Caco-2 (cell line): Measurements from ENCODE around the gene HTR3E. TPM values are rescaled to one million over a fixed set of nuclear protein-coding genes. Genes with fewer than 3 reads are reported as not detected.

Experiments used
- BruUV-seq: library from RNA; stranded (reverse); fragments of 400-500 nt; replicated peaks from 2 replicates; lab custom pipeline; 2021; lab: Mats Ljungman, UMichigan
- CTCF ChIA-PET: fragments of 300-600 bp; sonication (Branson Sonifier 250); formaldehyde crosslinking; loops from one replicate; lab custom pipeline; 2022; ENCODE audit warnings: antibody characterized with exemption; lab: Charles Lee
- POLR2A ChIA-PET: fragments of 300-600 bp; sonication (Branson Sonifier 250); formaldehyde crosslinking; loops from one replicate; lab custom pipeline; 2022; ENCODE audit warnings: antibody characterized with exemption; lab: Charles Lee
- DNase-seq, 2 experiments: peaks; one replicate each; pipeline versions ENCODE4 v3.0.0 to v3.0.0-alpha.2; 2020 to 2022
- H3K27me3 ChIP-seq: replicated peaks from 2 replicates; pipeline ENCODE4 v1.6.0; 2011; ENCODE audit warnings: low read length; ENCODE audit not compliant: control insufficient read depth, insufficient read depth
- H3K36me3 ChIP-seq: 2 replicates; pipeline ENCODE4 v1.5.1; 2011; ENCODE audit warnings: low read length; ENCODE audit not compliant: control insufficient read depth, insufficient read depth
- H3K4me1 ChIP-seq: fragments of 250-450 bp; sonication (Bioruptor Pico); 2 replicates; pipeline ENCODE4 v1.5.1; 2020; ENCODE audit warnings: mild to moderate bottlenecking
- H3K4me3 ChIP-seq: 2 replicates; pipeline ENCODE4 v1.5.1; 2011; ENCODE audit warnings: low read depth, mild to moderate bottlenecking, control low read depth, low read length
- H3K9me3 ChIP-seq: fragments of 250-450 bp; sonication (Bioruptor Pico); 2 replicates; pipeline ENCODE4 v1.5.1; 2020; ENCODE audit warnings: mild to moderate bottlenecking, moderate library complexity
- H3K27ac Mint-ChIP-seq: one replicate; pipeline ENCODE4 v1.8.0; 2022; ENCODE audit warnings: mixed read lengths; ENCODE audit not compliant: unreplicated experiment
- H3K27me3 Mint-ChIP-seq: one replicate; pipeline ENCODE4 v1.8.0; 2022; ENCODE audit warnings: mixed read lengths; ENCODE audit not compliant: insufficient read depth, unreplicated experiment
- H3K36me3 Mint-ChIP-seq: one replicate; pipeline ENCODE4 v1.8.0; 2022; ENCODE audit warnings: mild to moderate bottlenecking, mixed read lengths; ENCODE audit not compliant: insufficient read depth, unreplicated experiment
- H3K4me1 Mint-ChIP-seq: one replicate; pipeline ENCODE4 v1.8.0; 2022; ENCODE audit warnings: low read depth, mixed read lengths; ENCODE audit not compliant: unreplicated experiment
- H3K4me3 Mint-ChIP-seq: one replicate; pipeline ENCODE4 v1.8.0; 2022; ENCODE audit warnings: mild to moderate bottlenecking, moderate library complexity, mixed read lengths; ENCODE audit not compliant: unreplicated experiment
- H3K9me3 Mint-ChIP-seq: one replicate; pipeline ENCODE4 v1.8.0; 2022; ENCODE audit warnings: mixed read lengths; ENCODE audit not compliant: unreplicated experiment
- CTCF ChIP-seq, 2 experiments: fragments of 200-600 bp in 1 of 2; IDR thresholded peaks; 1 replicate in 1 of 2; 2 replicates in 1 of 2; pipeline versions ENCODE4 v1.5.1 to v1.8.0; 2011 to 2022; ENCODE audit warnings: antibody characterized with exemption in 1 of 2, control low read depth in 1 of 2, inconsistent platforms in 1 of 2, low read depth in 1 of 2, low read length in 1 of 2, mild to moderate bottlenecking in 1 of 2, moderate library complexity in 1 of 2; ENCODE audit not compliant: insufficient read depth in 1 of 2, severe bottlenecking in 1 of 2, unreplicated experiment in 1 of 2
- intact Hi-C: fragments of 100-400 bp; cut with micrococcal nuclease; formaldehyde crosslinking; loops from one replicate; pipeline ENCODE4 v1.10.0; 2022; ENCODE audit not compliant: unreplicated experiment
- total RNA-seq: library from RNA; stranded (reverse); gene quantifications from 2 replicates; pipeline ENCODE4 v1.2.3, GENCODE V29; 2022

Gene HTR3E
- total RNA-seq, 1 experiment from 2014 or later = not detected

- Histone ChIP-seq H3K4me1 (no peaks in the 10 kb centered on the region; the same call in 1 of the 2 replicates), H3K36me3 (no peaks in the 10 kb centered on the region), H3K4me3 (no peak overlapping the region), H3K27me3 (no peaks in the 10 kb centered on the region), H3K9me3 (peaks cover 7% of the 10 kb centered on the region; the same call in 1 of the 2 replicates)
- ChIA-PET CTCF (no interaction called here), POLR2A (no interaction called here)
- DNase-seq = no peak
- intact Hi-C loops = no loop called here
- no TSS peak for BruUV-seq
- no peak overlapping the region for H3K27ac Mint-ChIP-seq
- no peaks in the 10 kb centered on the region for H3K36me3 Mint-ChIP-seq
- peaks cover 6% of the 10 kb centered on the region for H3K4me1 Mint-ChIP-seq
- no peak for TF ChIP-seq CTCF (IDR thresholded peaks at IDR 0.05; ENCODE audit: insufficient read depth in 1 of 2, low read depth in 1 of 2, low read length in 1 of 2, severe bottlenecking in 1 of 2, unreplicated experiment in 1 of 2)
- no peak overlapping the region for H3K4me3 Mint-ChIP-seq
- peaks cover 12% of the 10 kb centered on the region for H3K9me3 Mint-ChIP-seq
- no peaks in the 10 kb centered on the region for H3K27me3 Mint-ChIP-seq
These were observed 23.2 kb upstream of the HTR3E start for GRCh38 chr3:184073621-184074020.

GRCh38 chr3:184075901-184076300 lies 21.0 kb upstream of the HTR3E start:
- no TSS peak for BruUV-seq
- Mint-ChIP-seq H3K4me1 (peaks cover 6% of the 10 kb centered on the region), H3K27me3 (no peaks in the 10 kb centered on the region), H3K36me3 (no peaks in the 10 kb centered on the region), H3K9me3 (peaks cover 6% of the 10 kb centered on the region), H3K27ac (no peak overlapping the region), H3K4me3 (no peak overlapping the region)
- intact Hi-C loops = no loop called here
- Histone ChIP-seq H3K27me3 (no peaks in the 10 kb centered on the region), H3K36me3 (no peaks in the 10 kb centered on the region), H3K4me3 (no peak overlapping the region), H3K4me1 (no peaks in the 10 kb centered on the region; the same call in 1 of the 2 replicates), H3K9me3 (peaks cover 2% of the 10 kb centered on the region; the same call in 1 of the 2 replicates)
- POLR2A ChIA-PET = no interaction called here
- no peak for TF ChIP-seq CTCF (IDR thresholded peaks at IDR 0.05; ENCODE audit: insufficient read depth in 1 of 2, low read depth in 1 of 2, low read length in 1 of 2, severe bottlenecking in 1 of 2, unreplicated experiment in 1 of 2)
- CTCF ChIA-PET = interaction anchor here (0.6 kb wide), 1 partner anchor 84 kb away, joined by 3 read pairs; no protein-coding TSS in a partner anchor
- no peak for DNase-seq

- H3K27me3 Mint-ChIP-seq = no peaks in the 10 kb centered on the region
- no TSS peak for BruUV-seq
- H3K27me3 ChIP-seq = no peaks in the 10 kb centered on the region
- intact Hi-C loops = no loop called here
- H3K36me3 Mint-ChIP-seq = no peaks in the 10 kb centered on the region
- H3K9me3 Mint-ChIP-seq = no peaks in the 10 kb centered on the region
- H3K4me1 Mint-ChIP-seq = peaks cover 6% of the 10 kb centered on the region
- H3K9me3 ChIP-seq = no peaks in the 10 kb centered on the region
- no peak for TF ChIP-seq CTCF (IDR thresholded peaks at IDR 0.05; ENCODE audit: insufficient read depth in 1 of 2, low read depth in 1 of 2, low read length in 1 of 2, severe bottlenecking in 1 of 2, unreplicated experiment in 1 of 2)
- ChIA-PET CTCF (no interaction called here), POLR2A (no interaction called here)
- DNase-seq = no peak
- no peak overlapping the region for H3K4me3 Mint-ChIP-seq
- no peak overlapping the region for H3K4me3 ChIP-seq
- no peak overlapping the region for H3K27ac Mint-ChIP-seq
- no peaks in the 10 kb centered on the region; the same call in 1 of the 2 replicates for H3K4me1 ChIP-seq
- no peaks in the 10 kb centered on the region for H3K36me3 ChIP-seq
These were observed 19.0 kb upstream of the HTR3E start for GRCh38 chr3:184077881-184078280.
